MG63 (cell line): ENCODE results near the gene RNPEPL1. TPM values are rescaled to one million over a fixed set of nuclear protein-coding genes. Genes with fewer than 3 reads are reported as not detected.

Experiments
- DNase-seq: peaks from one replicate; pipeline ENCODE4 v3.0.0-alpha.2; 2020
- H3K27me3 ChIP-seq: fragments of 250-450 bp; sonication (Bioruptor Pico); 2 replicates; pipeline ENCODE4 v1.5.1; 2020; ENCODE audit warnings: mild to moderate bottlenecking, moderate library complexity
- H3K36me3 ChIP-seq: fragments of 250-450 bp; sonication (Bioruptor Pico); 2 replicates; pipeline ENCODE4 v1.5.1; 2020; ENCODE audit warnings: mild to moderate bottlenecking, moderate library complexity
- H3K4me3 ChIP-seq: fragments of 250-450 bp; sonication (Bioruptor Pico); 2 replicates; pipeline ENCODE4 v1.5.1; 2020; ENCODE audit warnings: mild to moderate bottlenecking, moderate library complexity
- H3K9me3 ChIP-seq: fragments of 250-450 bp; sonication (Bioruptor Pico); 2 replicates; pipeline ENCODE4 v1.5.1; 2020; ENCODE audit warnings: mild to moderate bottlenecking, moderate library complexity
- total RNA-seq: library from RNA; depleted of rRNA; stranded (reverse); fragments of >200 nt; shearing (Covaris generic); gene quantifications from 2 replicates; pipeline ENCODE4 v1.2.3, GENCODE V29; 2014; ENCODE audit warnings: low replicate concordance

The RNPEPL1 gene
- total RNA-seq, 1 experiment from 2014 or later, result 13.6 TPM

DNA sequence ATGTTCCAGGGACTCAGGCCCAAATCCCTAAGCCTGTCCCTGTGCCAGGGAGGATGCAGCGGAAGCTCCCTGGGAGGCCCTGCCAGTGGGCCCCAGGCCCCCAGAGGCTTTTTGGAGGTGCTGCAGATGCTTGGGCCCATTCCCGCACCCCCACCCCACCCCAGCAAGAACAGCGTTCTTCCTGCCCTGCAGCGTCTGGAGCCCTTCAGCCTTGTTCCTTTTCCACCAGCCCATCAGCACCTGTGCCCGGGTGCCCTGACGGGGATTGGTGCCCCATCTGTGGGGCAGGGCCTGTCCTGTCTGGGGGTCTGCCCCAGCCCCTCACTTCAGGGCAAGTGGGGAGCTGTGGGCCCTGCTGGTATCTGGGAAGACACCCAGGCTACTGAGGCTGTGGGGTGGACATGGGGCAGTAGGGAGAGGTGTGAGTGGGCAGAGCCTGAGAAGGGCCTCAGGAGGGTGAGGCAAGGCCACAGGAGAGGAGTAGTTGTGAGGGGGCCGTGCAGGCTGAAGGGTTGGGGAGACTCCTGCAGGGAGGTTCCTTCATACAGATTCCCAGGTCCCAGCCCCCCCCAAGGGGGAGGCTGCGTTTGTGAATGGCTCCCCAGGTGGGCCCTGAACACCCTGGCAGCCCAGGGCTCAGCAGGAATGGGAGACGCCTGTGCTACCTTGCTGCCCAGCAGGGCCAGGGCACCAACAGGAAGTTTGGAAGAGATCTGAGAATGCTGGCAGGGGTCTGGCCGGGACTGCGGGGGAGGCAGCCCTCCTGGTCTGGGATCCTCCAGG is 2.4 kb downstream of the RNPEPL1 start:
- H3K9me3 ChIP-seq, result no peaks in the 10 kb centered on the region
- no peaks in the 10 kb centered on the region for H3K27me3 ChIP-seq
- H3K4me3 ChIP-seq, result no peak overlapping the region
- no peak for DNase-seq
- peaks cover 3% of the 10 kb centered on the region; the same call in 1 of the 2 replicates for H3K36me3 ChIP-seq

DNA sequence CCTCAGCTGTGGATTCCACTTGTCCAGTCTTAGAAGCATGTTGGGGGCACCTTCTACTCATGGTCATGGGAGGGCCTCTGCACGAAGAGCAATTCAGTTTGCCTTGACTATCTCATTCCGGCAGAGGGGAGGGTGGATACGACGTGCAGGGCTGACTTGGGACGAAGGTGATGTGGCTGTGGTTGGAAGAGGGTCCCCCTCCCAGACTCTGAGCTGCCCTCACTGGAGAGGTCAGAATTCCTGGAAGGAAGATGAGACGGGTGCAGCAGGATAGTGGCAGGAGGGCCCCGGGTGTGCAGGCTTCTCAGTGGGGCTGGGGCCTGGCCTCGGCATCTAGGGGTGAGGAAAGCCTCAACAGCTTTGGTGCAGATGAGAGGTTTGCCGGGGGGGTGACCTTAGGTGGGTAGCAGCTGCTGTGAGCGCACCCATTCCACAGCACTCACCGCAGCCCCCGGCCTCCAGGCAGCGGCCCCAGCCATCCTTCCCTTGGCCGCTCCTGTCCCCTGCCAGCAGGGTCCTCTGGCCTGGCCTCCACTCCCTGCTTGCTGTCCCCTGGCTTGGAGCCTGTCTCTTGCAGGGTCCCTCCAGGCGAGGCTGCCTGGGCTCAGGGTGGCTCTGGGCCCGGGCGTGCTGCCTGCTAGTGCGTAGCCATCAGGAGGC is 3.2 kb downstream of the RNPEPL1 start:
- Histone ChIP-seq H3K36me3 (peaks cover 3% of the 10 kb centered on the region; the same call in 1 of the 2 replicates), H3K9me3 (no peaks in the 10 kb centered on the region), H3K27me3 (no peaks in the 10 kb centered on the region), H3K4me3 (no peak overlapping the region)
- DNase-seq, result no peak

DNA sequence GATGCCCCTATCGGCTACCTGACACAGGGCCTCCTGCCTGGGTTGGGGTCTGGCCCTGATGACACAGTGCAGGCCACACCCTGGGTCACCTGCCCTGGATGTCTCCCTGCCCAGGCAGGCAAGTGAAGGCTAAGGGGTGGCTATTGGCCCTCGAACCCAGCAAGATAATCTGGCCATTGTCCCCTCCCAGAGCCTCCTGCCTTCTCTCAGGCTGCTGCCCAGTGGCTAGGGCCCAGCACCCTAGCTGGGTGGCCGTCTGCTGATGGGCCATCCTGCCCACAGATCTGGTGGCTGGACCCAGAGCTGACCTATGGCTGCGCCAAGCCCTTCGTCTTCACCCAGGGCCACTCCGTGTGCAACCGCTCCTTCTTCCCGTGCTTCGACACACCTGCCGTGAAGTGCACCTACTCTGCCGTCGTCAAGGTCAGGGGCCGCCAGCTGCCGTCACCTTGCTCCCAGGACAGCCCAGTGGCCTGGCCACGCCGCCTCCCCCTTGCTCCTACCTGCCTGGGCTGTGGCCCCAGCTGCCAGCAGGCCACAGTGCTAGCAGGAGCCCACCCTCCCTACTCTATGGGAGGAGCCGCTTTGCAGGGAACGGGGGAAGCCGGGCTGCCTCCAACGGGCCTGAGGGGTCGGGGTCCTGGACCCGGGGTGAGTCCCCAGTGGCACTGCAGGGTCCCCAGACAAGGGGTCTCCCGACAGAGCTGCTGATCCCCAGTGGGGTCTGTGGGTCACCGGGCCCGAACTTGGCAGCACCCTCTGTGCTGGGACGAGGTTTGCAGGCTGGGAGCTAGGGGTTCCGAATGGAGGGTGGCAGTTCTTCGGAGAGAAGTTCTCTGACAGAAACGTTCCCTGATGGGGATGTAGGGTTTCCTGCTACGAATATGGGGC is 4.1 kb downstream of the RNPEPL1 start:
- Histone ChIP-seq H3K9me3 (no peaks in the 10 kb centered on the region), H3K36me3 (peaks cover 3% of the 10 kb centered on the region; the same call in 1 of the 2 replicates), H3K4me3 (no peak overlapping the region), H3K27me3 (no peaks in the 10 kb centered on the region)
- DNase-seq, result no peak

DNA sequence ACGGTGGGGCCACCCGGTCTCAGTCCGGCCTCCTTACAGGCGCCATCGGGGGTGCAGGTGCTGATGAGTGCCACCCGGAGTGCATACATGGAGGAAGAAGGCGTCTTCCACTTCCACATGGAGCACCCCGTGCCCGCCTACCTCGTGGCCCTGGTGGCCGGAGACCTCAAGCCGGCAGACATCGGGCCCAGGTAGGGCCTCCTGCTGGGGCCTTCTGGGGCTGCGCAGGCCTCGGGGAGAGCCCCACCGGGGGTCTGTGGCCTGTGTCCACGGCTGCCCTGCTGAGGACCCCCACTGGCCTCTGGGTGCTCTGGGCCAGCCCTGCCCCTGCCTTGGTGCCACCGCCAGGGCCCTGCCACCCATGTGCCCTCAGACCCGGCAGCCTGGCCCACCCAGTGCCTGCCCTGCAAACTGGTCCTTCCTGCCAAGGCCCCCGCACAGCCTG is 4.8 kb downstream of the RNPEPL1 start:
- Histone ChIP-seq H3K4me3 (no peak overlapping the region), H3K27me3 (no peaks in the 10 kb centered on the region), H3K9me3 (no peaks in the 10 kb centered on the region), H3K36me3 (peaks cover 3% of the 10 kb centered on the region; the same call in 1 of the 2 replicates)
- DNase-seq, result no peak

DNA sequence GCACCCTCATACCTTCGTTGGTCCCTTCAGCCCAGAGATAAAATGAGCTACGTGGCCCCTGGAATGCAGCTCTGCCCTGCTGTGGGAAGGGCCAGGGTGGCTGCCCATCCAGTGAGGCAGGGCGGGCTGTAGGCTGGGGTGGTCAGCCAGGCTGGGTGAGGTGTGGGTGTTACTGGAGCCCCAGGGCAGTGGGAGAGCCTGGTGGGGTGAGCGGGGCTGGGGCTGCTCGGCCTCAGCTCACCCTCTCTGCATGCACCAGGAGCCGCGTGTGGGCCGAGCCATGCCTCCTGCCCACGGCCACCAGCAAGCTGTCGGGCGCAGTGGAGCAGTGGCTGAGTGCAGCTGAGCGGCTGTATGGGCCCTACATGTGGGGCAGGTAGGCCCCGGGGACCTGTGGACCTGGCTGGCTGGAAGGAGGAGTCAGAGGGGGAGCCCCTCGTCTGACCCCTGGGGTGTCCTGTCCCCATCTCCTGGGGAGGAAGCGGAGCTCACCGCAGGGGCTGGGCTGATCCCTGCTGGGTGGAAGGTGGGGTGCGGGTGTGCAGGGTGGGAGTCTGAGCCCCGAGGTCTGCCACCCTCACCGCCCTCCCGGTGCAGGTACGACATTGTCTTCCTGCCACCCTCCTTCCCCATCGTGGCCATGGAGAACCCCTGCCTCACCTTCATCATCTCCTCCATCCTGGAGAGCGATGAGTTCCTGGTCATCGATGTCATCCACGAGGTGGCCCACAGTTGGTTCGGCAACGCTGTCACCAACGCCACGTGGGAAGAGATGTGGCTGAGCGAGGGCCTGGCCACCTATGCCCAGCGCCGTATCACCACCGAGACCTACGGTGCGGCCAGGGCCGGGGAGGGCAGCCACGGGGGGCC is 5.5 kb downstream of the RNPEPL1 start:
- H3K4me3 ChIP-seq, result no peak overlapping the region
- H3K27me3 ChIP-seq, result no peaks in the 10 kb centered on the region
- no peak for DNase-seq
- peaks cover 6% of the 10 kb centered on the region; the same call in 1 of the 2 replicates for H3K36me3 ChIP-seq
- no peaks in the 10 kb centered on the region for H3K9me3 ChIP-seq

DNA sequence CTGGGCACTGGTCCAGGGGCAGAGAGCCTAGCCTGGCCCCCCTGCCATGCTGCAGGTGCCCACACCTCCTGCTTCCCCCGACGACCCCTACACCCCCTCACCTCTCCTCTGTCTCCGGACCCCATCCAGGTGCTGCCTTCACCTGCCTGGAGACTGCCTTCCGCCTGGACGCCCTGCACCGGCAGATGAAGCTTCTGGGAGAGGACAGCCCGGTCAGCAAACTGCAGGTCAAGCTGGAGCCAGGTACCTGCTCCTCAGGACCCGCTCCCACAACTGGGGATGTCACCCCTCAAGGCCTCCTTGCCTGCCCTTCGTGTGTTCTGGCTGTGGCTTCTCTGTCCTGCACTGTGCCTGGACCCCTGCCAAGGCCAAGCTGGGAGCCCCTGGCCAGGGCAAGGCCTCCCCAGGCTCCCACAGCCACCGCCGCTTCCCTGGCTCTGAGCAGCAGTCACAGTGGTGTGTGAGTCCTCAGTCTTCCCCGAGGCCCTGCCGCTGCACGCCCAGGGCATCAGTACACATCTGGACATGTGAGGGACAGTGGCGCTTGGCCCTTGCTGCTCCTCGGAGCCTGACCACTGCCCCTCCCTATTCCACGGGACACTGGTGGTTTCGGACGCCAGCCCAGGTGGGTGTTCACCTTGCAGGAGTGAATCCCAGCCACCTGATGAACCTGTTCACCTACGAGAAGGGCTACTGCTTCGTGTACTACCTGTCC is 6.3 kb downstream of the RNPEPL1 start:
- no peak for DNase-seq
- H3K27me3 ChIP-seq, result no peaks in the 10 kb centered on the region

DNA sequence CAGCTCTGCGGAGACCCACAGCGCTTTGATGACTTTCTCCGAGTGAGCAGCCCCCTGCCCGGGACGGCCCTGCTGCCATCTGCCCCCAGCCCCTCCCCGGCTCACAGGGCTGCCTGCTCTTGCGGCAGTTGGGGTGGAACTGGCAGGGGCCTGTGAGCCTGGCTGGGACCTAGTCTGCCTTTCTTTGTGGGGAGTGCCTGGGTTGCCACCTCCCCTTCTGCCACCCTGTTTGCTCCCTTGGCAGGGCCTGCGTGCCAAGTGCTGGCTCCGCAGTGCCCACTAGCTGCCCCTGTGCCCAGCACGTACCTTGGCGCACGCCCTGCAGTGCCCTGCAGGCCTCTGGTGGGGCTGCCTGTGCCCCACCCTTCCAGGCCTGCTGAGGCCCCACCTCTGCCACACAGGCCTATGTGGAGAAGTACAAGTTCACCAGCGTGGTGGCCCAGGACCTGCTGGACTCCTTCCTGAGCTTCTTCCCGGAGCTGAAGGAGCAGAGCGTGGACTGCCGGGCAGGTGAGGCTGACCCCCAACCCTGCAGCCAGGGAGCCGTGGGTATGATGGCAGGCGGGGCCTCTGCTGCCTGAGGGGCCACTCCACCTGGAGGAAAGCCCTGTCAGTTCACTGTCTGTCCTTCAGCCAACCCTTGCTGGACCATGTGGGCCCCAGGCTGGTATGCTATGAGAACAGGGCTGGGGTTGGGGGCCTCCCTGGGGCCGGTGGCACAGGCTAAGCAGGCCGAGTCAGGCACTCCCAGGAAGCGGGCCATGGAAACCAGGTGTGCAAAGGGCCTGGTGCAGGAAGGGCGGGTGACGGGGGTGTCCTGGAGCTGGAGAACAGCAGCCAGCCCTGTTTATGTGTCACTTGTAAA is 7.0 kb downstream of the RNPEPL1 start:
- no peak overlapping the region for H3K4me3 ChIP-seq
- no peaks in the 10 kb centered on the region for H3K27me3 ChIP-seq
- H3K9me3 ChIP-seq, result no peaks in the 10 kb centered on the region
- no peak for DNase-seq
- H3K36me3 ChIP-seq, result peaks cover 8% of the 10 kb centered on the region; the same call in 1 of the 2 replicates

More for the DNA sequence above, 6.3 kb downstream of the RNPEPL1 start:
- Histone ChIP-seq H3K36me3 (peaks cover 8% of the 10 kb centered on the region; the same call in 1 of the 2 replicates), H3K9me3 (no peaks in the 10 kb centered on the region), H3K4me3 (no peak overlapping the region)

DNA sequence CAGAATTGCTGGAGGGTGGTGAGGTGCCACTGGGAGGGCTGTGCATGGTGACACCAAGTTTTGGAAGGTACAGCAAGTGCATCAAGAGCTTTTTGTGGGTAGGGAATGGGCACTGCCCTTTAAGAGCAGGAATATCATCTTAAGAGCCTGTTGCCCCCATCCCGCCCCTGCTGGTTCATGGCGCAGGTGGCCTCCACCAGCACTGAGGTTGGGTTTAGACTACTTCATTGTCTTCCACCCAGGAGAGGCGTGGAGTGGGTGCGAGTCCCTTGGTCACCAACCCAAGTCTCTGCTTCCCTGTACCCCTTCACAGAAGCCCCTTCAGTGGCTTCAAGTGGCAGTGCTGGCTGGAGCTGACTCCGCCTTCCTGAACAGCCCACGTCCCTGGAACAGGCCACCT is 7.8 kb downstream of the RNPEPL1 start:
- DNase-seq, result no peak
- no peaks in the 10 kb centered on the region for H3K27me3 ChIP-seq
- H3K36me3 ChIP-seq, result peaks cover 8% of the 10 kb centered on the region; the same call in 1 of the 2 replicates
- no peaks in the 10 kb centered on the region for H3K9me3 ChIP-seq
- H3K4me3 ChIP-seq, result no peak overlapping the region

DNA sequence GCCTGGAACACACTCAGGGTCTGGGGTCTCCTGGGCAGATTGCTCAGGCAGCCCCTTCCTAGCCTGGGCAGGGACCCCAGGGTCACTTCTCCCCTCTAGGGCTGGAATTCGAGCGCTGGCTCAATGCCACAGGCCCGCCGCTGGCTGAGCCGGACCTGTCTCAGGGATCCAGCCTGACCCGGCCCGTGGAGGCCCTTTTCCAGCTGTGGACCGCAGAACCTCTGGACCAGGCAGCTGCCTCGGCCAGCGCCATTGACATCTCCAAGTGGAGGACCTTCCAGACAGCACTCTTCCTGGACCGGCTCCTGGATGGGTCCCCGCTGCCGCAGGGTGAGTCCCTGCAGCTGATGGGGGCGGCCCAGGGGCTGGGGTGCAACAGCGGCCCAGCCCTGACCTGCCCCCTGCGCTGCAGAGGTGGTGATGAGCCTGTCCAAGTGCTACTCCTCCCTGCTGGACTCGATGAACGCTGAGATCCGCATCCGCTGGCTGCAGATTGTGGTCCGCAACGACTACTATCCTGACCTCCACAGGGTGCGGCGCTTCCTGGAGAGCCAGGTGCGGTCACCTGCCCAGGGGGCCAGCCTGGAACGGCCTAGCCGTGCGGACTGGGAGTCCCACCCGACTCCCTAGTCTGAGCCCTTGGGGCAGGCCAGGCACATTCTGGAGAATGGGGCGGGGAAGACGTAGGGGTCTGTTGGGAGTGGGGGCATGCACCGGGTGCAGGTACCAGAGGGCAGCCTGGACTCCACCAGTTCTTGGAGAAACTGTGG is 8.3 kb downstream of the RNPEPL1 start:
- no peak overlapping the region for H3K4me3 ChIP-seq
- DNase-seq, result no peak
- H3K36me3 ChIP-seq, result peaks cover 8% of the 10 kb centered on the region; the same call in 1 of the 2 replicates

DNA sequence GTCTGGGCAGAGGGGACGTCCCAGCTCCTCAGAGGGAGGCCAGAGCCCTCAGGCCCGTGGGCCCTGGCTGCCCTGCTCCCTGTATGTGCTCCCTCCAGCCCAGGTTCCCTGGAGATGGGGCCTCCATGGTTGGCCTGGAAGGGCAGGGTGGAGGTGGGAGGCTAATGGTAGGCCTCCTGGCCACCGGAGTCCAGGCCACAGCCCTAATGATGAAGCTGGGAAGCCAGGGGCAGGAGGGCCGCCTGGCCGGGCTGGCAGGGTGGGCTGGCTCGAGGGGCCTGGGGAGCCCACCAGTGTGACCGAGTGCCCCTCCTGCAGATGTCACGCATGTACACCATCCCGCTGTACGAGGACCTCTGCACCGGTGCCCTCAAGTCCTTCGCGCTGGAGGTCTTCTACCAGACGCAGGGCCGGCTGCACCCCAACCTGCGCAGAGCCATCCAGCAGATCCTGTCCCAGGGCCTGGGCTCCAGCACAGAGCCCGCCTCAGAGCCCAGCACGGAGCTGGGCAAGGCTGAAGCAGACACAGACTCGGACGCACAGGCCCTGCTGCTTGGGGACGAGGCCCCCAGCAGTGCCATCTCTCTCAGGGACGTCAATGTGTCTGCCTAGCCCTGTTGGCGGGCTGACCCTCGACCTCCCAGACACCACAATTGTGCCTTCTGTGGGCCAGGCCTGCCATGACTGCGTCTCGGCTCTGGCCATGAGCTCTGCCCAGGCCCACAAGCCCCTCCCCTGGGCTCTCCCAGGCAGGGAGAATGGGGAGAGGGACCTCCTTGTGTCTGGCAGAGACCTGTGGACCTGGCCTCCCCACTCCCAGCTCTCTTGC is 9.2 kb downstream of the RNPEPL1 start:
- DNase-seq, result no peak
- no peak overlapping the region for H3K4me3 ChIP-seq
- peaks cover 8% of the 10 kb centered on the region; the same call in 1 of the 2 replicates for H3K36me3 ChIP-seq
- H3K9me3 ChIP-seq, result no peaks in the 10 kb centered on the region
- H3K27me3 ChIP-seq, result no peaks in the 10 kb centered on the region

More for the DNA sequence above, 8.3 kb downstream of the RNPEPL1 start:
- no peaks in the 10 kb centered on the region for H3K9me3 ChIP-seq
- no peaks in the 10 kb centered on the region for H3K27me3 ChIP-seq

DNA sequence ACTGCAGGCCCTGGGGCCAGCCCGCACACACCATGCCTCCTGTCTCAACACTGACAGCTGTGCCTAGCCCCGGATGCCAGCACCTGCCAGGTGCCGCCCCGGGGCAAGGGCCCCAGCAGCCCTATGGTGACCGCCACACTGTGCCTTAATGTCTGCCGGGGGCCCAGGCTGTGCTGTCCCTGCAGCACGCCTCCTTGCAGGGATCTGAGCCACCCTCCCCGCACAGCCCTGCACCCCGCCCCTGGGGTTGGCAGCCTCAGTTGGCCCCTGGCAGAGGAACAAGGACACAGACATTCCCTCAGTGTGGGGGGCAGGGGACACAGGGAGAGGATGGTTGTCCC is 9.8 kb downstream of the RNPEPL1 start:
- H3K9me3 ChIP-seq, result no peaks in the 10 kb centered on the region
- no peak for DNase-seq
- no peaks in the 10 kb centered on the region for H3K27me3 ChIP-seq
- H3K36me3 ChIP-seq, result peaks cover 8% of the 10 kb centered on the region; the same call in 1 of the 2 replicates
- no peak overlapping the region for H3K4me3 ChIP-seq

DNA sequence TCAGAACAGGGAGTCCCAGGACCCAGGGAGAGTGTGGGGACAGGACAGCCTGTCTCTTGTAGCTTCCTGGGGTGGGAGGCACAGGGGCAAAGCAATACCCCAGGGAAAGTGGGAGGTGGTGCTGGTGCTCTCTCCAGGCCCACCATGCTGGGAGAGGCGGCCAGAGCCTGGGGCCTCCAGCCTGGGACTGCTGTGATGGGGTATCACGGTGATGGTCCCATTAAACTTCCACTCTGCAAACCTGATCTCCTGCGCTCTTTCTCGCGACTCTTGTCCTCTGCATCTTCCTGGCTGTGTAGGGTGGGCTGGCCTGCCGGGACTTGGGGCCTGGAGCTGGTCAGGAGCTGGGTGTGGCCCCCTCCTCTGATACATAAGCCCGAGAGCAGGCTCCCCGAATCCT is 10.2 kb downstream of the RNPEPL1 start:
- Histone ChIP-seq H3K36me3 (peaks cover 10% of the 10 kb centered on the region; the same call in 1 of the 2 replicates), H3K27me3 (no peaks in the 10 kb centered on the region), H3K4me3 (no peak overlapping the region), H3K9me3 (no peaks in the 10 kb centered on the region)
- DNase-seq, result no peak

DNA sequence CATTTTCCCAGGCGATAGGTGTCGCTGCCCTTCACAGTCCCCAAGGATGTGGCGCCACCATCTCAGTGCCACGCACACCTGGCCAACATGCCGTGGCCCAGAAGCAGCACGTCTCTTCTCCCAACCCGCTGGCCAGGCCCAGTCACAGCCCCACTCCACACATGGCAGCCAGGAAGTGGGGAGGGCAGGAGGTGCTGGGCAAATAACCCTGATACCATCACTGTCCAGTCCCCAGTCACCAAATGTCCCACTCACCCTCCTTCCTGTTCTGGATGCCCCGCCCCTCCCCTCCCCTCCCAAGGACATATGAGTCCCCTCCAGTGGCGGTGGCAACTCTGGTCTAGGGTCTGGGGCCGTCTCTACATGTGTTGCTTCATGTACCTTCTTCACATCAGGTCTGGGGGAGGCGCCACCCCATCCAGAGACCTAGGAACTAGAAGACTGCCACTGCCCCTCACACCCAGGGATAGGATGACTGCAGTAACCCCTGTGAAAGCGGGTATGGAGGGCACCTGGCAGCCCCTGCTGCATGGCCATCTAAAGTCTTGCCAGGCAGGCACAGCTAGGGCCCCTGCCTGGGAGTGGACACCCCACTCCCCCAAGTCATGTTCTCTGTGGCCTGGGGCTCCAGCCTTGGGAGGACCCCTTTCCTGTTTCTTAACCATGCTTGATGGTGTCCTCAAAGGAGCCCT is 10.9 kb downstream of the RNPEPL1 start:
- H3K4me3 ChIP-seq, result no peak overlapping the region
- H3K9me3 ChIP-seq, result no peaks in the 10 kb centered on the region
- H3K27me3 ChIP-seq, result no peaks in the 10 kb centered on the region
- DNase-seq, result no peak
- H3K36me3 ChIP-seq, result peaks cover 11% of the 10 kb centered on the region; the same call in 1 of the 2 replicates
